Pancreas (tissue), 10 donors: Measurements from ENCODE around the gene PDP2. TPM values are rescaled to one million over a fixed set of nuclear protein-coding genes. Genes with fewer than 3 reads are reported as not detected.
A peak's percentile ranks its signal among the peaks of the same experiment; 100 is the strongest.

Experiments used
- ATAC-seq, 4 donors: fragments of 200-7000 bp; cut with Tn5 transposase; one replicate each; pipeline versions ENCODE4 v1.8.0 to v1.9.1; 2020; ENCODE audit warnings: mild to moderate bottlenecking in 4 of 4, moderate library complexity in 4 of 4
- DNase-seq, 6 donors: peaks; one replicate each; pipeline ENCODE4 v3.0.0-alpha.2; 2020
- FAIRE-seq: peaks from 2 replicates; lab custom pipeline; 2012; peaks lifted over from hg19 to GRCh38; lab: Jason Lieb, UNC
- H3K27ac ChIP-seq, 4 donors: fragments of 200-600 bp; sonication (generic); 1 replicate in 3 of 4; 2 replicates in 1 of 4; pipeline versions ENCODE4 v1.5.0 to v1.8.0; 2020
- H3K27me3 ChIP-seq, 4 donors: fragments of 200-600 bp; one replicate each; pipeline ENCODE4 v1.8.0; 2021
- H3K36me3 ChIP-seq, 3 donors: fragments of 200-600 bp; sonication (generic) in 1 of 3; one replicate each; pipeline versions ENCODE4 v1.5.0 to v1.8.0; 2020 to 2021
- H3K4me1 ChIP-seq, 3 donors: fragments of 200-600 bp; one replicate each; pipeline ENCODE4 v1.8.0; 2021
- H3K4me3 ChIP-seq, 4 donors: fragments of 200-600 bp; sonication (generic) in 2 of 4; one replicate each; pipeline versions ENCODE4 v1.5.0 to v1.8.0; 2020 to 2021
- H3K9me3 ChIP-seq, 4 donors: fragments of 200-600 bp; one replicate each; pipeline ENCODE4 v1.8.0; 2021
- WGBS, 2 donors: extraction: QIAGEN DNeasy Blood & Tissue Kit; methylation state at CpG; one replicate each; pipeline ENCODE4 v1.1.7; 2013; 5-methylcytosine and 5-hydroxymethylcytosine counted together
- intact Hi-C, 3 donors: fragments of 100-400 bp; cut with DNase I; formaldehyde crosslinking; loops; one replicate each; pipeline versions ENCODE4 v1.11.1 to v1.14.2; 2022
- polyA plus RNA-seq, 2 donors: library from polyadenylated mRNA; stranded (reverse); fragments of 200-250 nt; gene quantifications; one replicate each; pipeline ENCODE4 v1.2.3, GENCODE V29; 2013
- total RNA-seq, 6 donors: library from RNA; stranded (reverse); fragmentation: NEBNext Ultra II Directional in 4 of 6; extraction: Animal tissue kit (Norgen Biotek cat#: 25700) in 4 of 6; gene quantifications; one replicate each; pipeline versions ENCODE4 v1.2.1 to v1.2.4, GENCODE V29; 2021 to 2023
- TF ChIP-seq, protein P1 (sequence below), 4 donors: fragments of 200-600 bp; sonication (generic) in 3 of 4; IDR thresholded peaks; one replicate each; pipeline versions ENCODE4 v1.5.0 to v1.8.0; 2021; ENCODE audit warnings: antibody characterized with exemption in 4 of 4
- donor health status: healthy with polysubstance abuse.
- donor health status: DM: no; HTN: no; CAD: no; lungs with moderate emphysema.
- donor health status: DM: no; HTN: no; CAD: no.
- donor health status: control.
- donor health status: control.
- donor health status: Bipolar disorder and iron deficiency.
- donor health status: DM: yes; HTN: yes; CAD: no.
- donor health status: DM: no; HTN: no; CAD: no.
- donor health status: DM: no; HTN: no; CAD: no.
- donor health status: DM: yes; HTN: yes; CAD: no.

PDP2 gene
- total and polyA plus RNA-seq, 8 donors: 1.6 to 8.5 (median 7.2) TPM

DNA sequence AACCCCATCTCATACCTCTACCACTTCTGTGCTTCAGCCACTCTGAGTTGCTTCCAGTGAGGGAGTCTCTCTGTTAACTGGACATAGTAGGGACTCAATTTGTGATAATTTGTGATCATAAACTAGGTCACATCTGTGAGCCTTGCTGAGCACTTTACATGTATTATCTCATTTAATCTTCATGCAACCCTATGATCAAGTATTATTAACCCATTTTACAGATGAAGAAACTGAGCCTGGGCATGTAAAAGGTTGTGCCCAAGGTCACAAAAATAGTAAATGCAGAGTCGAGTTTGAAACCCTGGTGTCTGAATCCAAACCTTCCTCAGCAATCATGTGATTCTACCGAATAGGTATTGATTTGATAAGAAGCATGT is 18.6 kb downstream of the PDP2 start:
- Histone ChIP-seq H3K27ac (no peak overlapping the region), H3K4me1 (peaks cover 0 to 15% (median 14%) of the 10 kb centered on the region in 3 donors), H3K4me3 (no peak overlapping the region), H3K27me3 (no peaks in the 10 kb centered on the region), H3K36me3 (no peaks in the 10 kb centered on the region), H3K9me3 (no peaks in the 10 kb centered on the region)
- DNase-seq (no peak), FAIRE-seq (no peak), ATAC-seq (no peak)
- TF ChIP-seq, protein P1, sequence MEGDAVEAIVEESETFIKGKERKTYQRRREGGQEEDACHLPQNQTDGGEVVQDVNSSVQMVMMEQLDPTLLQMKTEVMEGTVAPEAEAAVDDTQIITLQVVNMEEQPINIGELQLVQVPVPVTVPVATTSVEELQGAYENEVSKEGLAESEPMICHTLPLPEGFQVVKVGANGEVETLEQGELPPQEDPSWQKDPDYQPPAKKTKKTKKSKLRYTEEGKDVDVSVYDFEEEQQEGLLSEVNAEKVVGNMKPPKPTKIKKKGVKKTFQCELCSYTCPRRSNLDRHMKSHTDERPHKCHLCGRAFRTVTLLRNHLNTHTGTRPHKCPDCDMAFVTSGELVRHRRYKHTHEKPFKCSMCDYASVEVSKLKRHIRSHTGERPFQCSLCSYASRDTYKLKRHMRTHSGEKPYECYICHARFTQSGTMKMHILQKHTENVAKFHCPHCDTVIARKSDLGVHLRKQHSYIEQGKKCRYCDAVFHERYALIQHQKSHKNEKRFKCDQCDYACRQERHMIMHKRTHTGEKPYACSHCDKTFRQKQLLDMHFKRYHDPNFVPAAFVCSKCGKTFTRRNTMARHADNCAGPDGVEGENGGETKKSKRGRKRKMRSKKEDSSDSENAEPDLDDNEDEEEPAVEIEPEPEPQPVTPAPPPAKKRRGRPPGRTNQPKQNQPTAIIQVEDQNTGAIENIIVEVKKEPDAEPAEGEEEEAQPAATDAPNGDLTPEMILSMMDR (IDR thresholded peaks at IDR 0.05): no peak
- intact Hi-C loops: loop anchor here in 1 of 3 donors (10.0 kb wide), 1 partner anchor 246 kb away; no protein-coding TSS in a partner anchor
- WGBS, 2 donors: 25 to 40% methylated on average over 2 of the region's 2 CpGs

DNA sequence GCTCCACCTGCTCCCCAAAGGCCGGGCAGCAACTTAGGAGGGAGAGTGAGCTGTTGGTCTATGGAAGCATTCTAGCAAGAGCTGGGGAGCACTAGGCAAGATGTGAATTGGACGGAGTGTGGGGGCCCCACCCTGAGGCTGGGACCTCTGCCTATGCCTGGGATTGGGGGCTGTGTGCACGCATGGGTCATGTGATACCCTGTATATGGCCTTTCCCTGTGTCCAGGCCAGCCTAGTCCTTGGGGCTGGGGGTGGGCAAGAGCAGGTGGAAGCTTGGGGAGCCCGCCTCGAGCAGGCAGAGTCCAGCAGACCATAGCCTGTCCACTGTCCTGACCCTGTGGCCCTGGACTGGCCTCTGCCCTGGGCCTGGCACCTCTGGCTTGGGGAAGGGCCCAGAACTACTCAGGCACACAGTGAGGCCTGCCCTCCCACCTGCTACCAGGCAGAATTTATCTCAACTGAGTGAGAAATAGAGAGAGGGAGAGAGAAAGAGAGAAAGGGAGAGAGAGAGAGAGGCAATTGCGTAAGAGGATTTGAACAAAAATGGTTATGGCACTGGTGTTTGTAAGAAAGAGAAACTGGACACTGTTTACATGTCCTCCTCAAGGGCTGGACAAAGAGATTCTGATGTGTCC is 19.1 kb downstream of the PDP2 start:
- peaks cover 0 to 15% (median 14%) of the 10 kb centered on the region in 3 donors for H3K4me1 ChIP-seq
- DNase-seq: peak in 1 of 6 donors; percentile 62
- TF ChIP-seq, protein P1 (IDR thresholded peaks at IDR 0.05): no peak

DNA sequence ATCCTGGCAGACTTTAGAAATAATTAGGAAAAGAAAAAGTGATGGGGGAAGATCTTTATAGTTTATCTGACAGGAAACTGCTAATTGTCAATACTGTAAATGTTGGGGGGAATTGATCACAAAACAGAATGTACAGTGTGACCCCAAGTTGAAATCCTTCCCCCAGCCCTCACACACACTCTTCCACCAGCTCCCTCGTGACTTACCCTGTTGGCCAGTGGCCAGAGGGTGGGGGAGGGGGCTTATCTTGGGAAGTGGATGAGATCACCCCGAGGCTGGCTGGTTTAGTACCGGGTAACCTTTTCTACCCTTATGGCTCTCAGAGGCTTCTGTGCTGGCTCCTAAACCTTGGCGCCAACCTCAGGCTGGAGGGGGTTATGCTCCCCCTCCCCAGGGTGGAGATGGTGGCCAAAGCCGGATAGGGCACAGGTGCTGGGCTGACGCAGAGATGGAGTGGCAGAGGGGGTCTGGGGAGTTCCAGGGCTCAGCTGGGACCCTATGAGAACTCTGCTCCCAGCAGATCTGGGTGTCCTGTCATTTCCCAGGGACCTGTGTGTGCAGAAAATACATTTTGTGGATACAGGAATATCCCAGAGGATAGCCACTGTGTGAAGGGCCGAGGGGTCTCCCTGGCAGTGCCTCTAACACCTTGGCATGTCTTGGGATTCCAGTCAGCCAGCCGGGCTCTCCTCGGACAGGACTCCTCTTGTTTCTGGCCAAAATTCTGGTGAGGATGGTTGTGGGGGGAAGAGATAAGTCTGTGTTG is 19.8 kb downstream of the PDP2 start:
- Histone ChIP-seq H3K9me3 (no peaks in the 10 kb centered on the region), H3K4me1 (peaks cover 0 to 15% (median 14%) of the 10 kb centered on the region in 3 donors), H3K27ac (peak overlapping the region in 2 of 4 donors; percentile 27 to 39), H3K36me3 (no peaks in the 10 kb centered on the region), H3K4me3 (no peak overlapping the region), H3K27me3 (no peaks in the 10 kb centered on the region)
- 29% methylated on average over 9 of the region's 9 CpGs for WGBS, 2 donors
- TF ChIP-seq, protein P1 (IDR thresholded peaks at IDR 0.05): no peak
- peak; percentile 64 to 94 (median 88) for DNase-seq
- ATAC-seq: peak; percentile 76 to 87 (median 83)
- intact Hi-C loops: loop anchor here in 1 of 3 donors (10.0 kb wide), 2 partner anchors 55 to 245 kb away; no protein-coding TSS in a partner anchor
- no peak for FAIRE-seq

More for the DNA sequence above, 19.1 kb downstream of the PDP2 start:
- no peaks in the 10 kb centered on the region for H3K36me3 ChIP-seq
- peak in 2 of 4 donors; percentile 8 to 9 for ATAC-seq
- H3K4me3 ChIP-seq: no peak overlapping the region
- H3K27ac ChIP-seq: peak overlapping the region in 1 of 4 donors; percentile 39
- H3K27me3 ChIP-seq: no peaks in the 10 kb centered on the region
- 88 to 89% methylated on average over 6 of the region's 6 CpGs for WGBS, 2 donors
- intact Hi-C loops: loop anchor here in 1 of 3 donors (10.0 kb wide), 1 partner anchor 245 kb away; no protein-coding TSS in a partner anchor
- H3K9me3 ChIP-seq: no peaks in the 10 kb centered on the region
- no peak for FAIRE-seq

DNA sequence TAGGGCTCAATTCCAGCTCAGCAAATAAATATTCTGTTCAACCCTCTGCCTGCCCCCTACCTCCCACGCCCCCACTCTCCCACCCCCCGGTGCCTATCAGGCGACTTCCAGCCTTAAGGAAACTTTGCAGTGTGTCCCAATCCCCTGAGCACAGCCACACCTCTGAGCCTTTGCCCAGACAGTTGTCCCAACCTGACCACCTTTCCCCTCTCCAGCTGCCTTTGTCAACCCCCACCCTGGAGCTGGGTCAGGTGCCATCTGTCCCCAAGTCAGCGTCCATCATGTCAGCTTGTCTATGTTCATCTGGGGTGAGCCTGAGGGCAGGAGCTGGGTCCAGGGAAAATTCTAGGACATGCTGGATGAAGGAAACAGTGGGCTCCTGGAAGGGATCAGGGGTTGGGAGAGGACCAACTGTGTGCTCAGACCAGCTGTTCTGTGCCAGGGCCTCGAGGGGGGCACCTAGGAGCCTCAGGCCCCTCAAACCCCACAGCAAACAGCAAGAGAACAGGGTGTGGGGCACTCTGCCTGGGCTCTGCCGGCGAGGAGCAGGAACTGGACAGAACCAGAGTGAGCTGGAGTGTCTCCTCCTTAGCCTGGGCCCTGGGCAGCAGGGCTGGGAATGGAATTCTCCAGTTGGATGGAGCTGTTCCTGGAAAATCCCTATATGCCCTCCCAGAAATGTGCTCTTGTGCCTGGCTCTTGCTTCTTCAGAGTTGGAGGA is 20.6 kb downstream of the PDP2 start:
- no peaks in the 10 kb centered on the region for H3K9me3 ChIP-seq
- DNase-seq (no peak), FAIRE-seq (no peak), ATAC-seq (peak; percentile 8 to 39 (median 22))
- no peak overlapping the region for H3K4me3 ChIP-seq
- intact Hi-C loops: loop anchor here in 1 of 3 donors (10.0 kb wide), 1 partner anchor 54 kb away; no protein-coding TSS in a partner anchor
- 54 to 63% methylated on average over 7 of the region's 7 CpGs for WGBS, 2 donors
- no peaks in the 10 kb centered on the region for H3K36me3 ChIP-seq
- TF ChIP-seq, protein P1 (IDR thresholded peaks at IDR 0.05): no peak
- H3K4me1 ChIP-seq: peaks cover 6 to 15% (median 14%) of the 10 kb centered on the region in 3 donors
- peak overlapping the region in 1 of 4 donors; percentile 39 for H3K27ac ChIP-seq
- H3K27me3 ChIP-seq: no peaks in the 10 kb centered on the region
